Measurements from ENCODE around the gene HES2. TPM values are rescaled to one million over a fixed set of nuclear protein-coding genes. Genes with fewer than 3 reads are reported as not detected.

Gene HES2
- total and polyA plus RNA-seq, 9 of the 15 experiments (the other 6 are each of a cell fraction or from before 2014, with no cell fraction given), result 0.05 to 0.18 (median 0.07) TPM; not detected in 4

GRCh38 chr1:6378096-6378746 lies 41.5 kb downstream of the HES2 start (continued):
- TF ChIP-seq, protein P1, sequence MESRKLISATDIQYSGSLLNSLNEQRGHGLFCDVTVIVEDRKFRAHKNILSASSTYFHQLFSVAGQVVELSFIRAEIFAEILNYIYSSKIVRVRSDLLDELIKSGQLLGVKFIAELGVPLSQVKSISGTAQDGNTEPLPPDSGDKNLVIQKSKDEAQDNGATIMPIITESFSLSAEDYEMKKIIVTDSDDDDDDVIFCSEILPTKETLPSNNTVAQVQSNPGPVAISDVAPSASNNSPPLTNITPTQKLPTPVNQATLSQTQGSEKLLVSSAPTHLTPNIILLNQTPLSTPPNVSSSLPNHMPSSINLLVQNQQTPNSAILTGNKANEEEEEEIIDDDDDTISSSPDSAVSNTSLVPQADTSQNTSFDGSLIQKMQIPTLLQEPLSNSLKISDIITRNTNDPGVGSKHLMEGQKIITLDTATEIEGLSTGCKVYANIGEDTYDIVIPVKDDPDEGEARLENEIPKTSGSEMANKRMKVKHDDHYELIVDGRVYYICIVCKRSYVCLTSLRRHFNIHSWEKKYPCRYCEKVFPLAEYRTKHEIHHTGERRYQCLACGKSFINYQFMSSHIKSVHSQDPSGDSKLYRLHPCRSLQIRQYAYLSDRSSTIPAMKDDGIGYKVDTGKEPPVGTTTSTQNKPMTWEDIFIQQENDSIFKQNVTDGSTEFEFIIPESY (CRISPR knock-in tag; IDR thresholded peaks at IDR 0.05), result 0 out of 2 replicates have a peak, but pooled peaks have one; percentile 24
- TF ChIP-seq ILF3 (IDR thresholded peaks at IDR 0.05; ENCODE audit: borderline replicate concordance) (no peak), FOXP4 (CRISPR knock-in tag; IDR thresholded peaks at IDR 0.05; ENCODE audit: borderline replicate concordance) (0 out of 2 replicates have a peak, but pooled peaks have one; percentile 34), RAD21 (CRISPR knock-in tag; conservative IDR thresholded peaks at IDR 0.05 in 1 of 2, IDR thresholded peaks at IDR 0.05 in 1 of 2) (peak in 1 of 2 experiments; percentile 55; a peak in 2 of 4 replicates), CREM (IDR thresholded peaks at IDR 0.05; ENCODE audit: low read depth) (0 out of 2 replicates have a peak, but pooled peaks have one; percentile 30), DIDO1 (tag; IDR thresholded peaks at IDR 0.05; ENCODE audit: low read depth) (no peak), CTCF (IDR thresholded peaks at IDR 0.05 in 2 of 3, conservative IDR thresholded peaks at IDR 0.05 in 1 of 3; ENCODE audit: insufficient read depth in 2 of 3, low read depth in 1 of 3, low read length in 3 of 3) (peak; percentile 66 to 86 (median 79)), PTRF (tag; IDR thresholded peaks at IDR 0.05) (no peak), ZNF561 (CRISPR knock-in tag; conservative IDR thresholded peaks at IDR 0.05) (no peak), XRCC4 (IDR thresholded peaks at IDR 0.05; ENCODE audit: extremely low read depth, insufficient read depth, insufficient read length) (no peak), ZNF197 (CRISPR knock-in tag; IDR thresholded peaks at IDR 0.05; ENCODE audit: low read depth) (no peak)
- TF ChIP-seq, protein P2, sequence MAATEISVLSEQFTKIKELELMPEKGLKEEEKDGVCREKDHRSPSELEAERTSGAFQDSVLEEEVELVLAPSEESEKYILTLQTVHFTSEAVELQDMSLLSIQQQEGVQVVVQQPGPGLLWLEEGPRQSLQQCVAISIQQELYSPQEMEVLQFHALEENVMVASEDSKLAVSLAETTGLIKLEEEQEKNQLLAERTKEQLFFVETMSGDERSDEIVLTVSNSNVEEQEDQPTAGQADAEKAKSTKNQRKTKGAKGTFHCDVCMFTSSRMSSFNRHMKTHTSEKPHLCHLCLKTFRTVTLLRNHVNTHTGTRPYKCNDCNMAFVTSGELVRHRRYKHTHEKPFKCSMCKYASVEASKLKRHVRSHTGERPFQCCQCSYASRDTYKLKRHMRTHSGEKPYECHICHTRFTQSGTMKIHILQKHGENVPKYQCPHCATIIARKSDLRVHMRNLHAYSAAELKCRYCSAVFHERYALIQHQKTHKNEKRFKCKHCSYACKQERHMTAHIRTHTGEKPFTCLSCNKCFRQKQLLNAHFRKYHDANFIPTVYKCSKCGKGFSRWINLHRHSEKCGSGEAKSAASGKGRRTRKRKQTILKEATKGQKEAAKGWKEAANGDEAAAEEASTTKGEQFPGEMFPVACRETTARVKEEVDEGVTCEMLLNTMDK (IDR thresholded peaks at IDR 0.05; ENCODE audit: borderline replicate concordance, insufficient read depth, low read depth, low read length, poor library complexity, severe bottlenecking), result peak; percentile 87

Measured in K562 (cell line).